ENCODE measurements around the gene IQGAP3. TPM values are rescaled to one million over a fixed set of nuclear protein-coding genes. Genes with fewer than 3 reads are reported as not detected.

IQGAP3 gene
- polyA plus RNA-seq, 3 donors from 2014 or later, result not detected

- H3K36me3 Mint-ChIP-seq, result no peaks in the 10 kb centered on the region
Measured at GRCh38 chr1:156523801-156524480, 48.4 kb downstream of the IQGAP3 start.

GRCh38 chr1:156522443-156522970 is 49.9 kb downstream of the IQGAP3 start:
- Mint-ChIP-seq H3K36me3 (no peaks in the 10 kb centered on the region), H3K27ac (no peak overlapping the region)

More at GRCh38 chr1:156523801-156524480, 48.4 kb downstream of the IQGAP3 start:
- Mint-ChIP-seq H3K27ac (peak overlapping the region; percentile 71 to 95 (median 88)), H3K4me1 (peaks cover 24 to 33% of the 10 kb centered on the region in 2 donors), H3K9me3 (no peaks in the 10 kb centered on the region), H3K4me3 (peak overlapping the region in 4 of 5 donors; percentile 64 to 73 (median 68)), H3K27me3 (ENCODE audit: low read depth in 3 of 3) (peaks cover 0 to 4% (median 3%) of the 10 kb centered on the region in 3 donors)
- no peak for DNase-seq

GRCh38 chr1:156517748-156518147 is 54.6 kb downstream of the IQGAP3 start:
- Mint-ChIP-seq H3K4me3 (no peak overlapping the region), H3K27ac (peak overlapping the region in 3 of 6 donors; percentile 20 to 63 (median 40)), H3K36me3 (peaks cover 0 to 3% (median 0%) of the 10 kb centered on the region in 3 donors), H3K9me3 (no peaks in the 10 kb centered on the region), H3K27me3 (ENCODE audit: low read depth in 3 of 3) (peaks cover 0 to 2% (median 1%) of the 10 kb centered on the region in 3 donors), H3K4me1 (no peaks in the 10 kb centered on the region)
- DNase-seq, result no peak

More at GRCh38 chr1:156522443-156522970, 49.9 kb downstream of the IQGAP3 start:
- Mint-ChIP-seq H3K27me3 (ENCODE audit: low read depth in 3 of 3) (peaks cover 0 to 4% (median 3%) of the 10 kb centered on the region in 3 donors), H3K4me3 (no peak overlapping the region), H3K9me3 (no peaks in the 10 kb centered on the region), H3K4me1 (peaks cover 24 to 27% of the 10 kb centered on the region in 2 donors)
- no peak for DNase-seq

- no peak overlapping the region for H3K4me3 Mint-ChIP-seq
- H3K9me3 Mint-ChIP-seq, result no peaks in the 10 kb centered on the region
- no peaks in the 10 kb centered on the region for H3K4me1 Mint-ChIP-seq
- H3K27me3 Mint-ChIP-seq (ENCODE audit: low read depth in 3 of 3), result peaks cover 0 to 2% (median 1%) of the 10 kb centered on the region in 3 donors
- DNase-seq, result no peak
- H3K27ac Mint-ChIP-seq, result peak overlapping the region in 1 of 6 donors; percentile 23
- peaks cover 0 to 3% (median 0%) of the 10 kb centered on the region in 3 donors for H3K36me3 Mint-ChIP-seq
Measured at GRCh38 chr1:156516821-156517220, 55.5 kb downstream of the IQGAP3 start.

- no peaks in the 10 kb centered on the region for H3K4me1 Mint-ChIP-seq
- no peak overlapping the region for H3K27ac Mint-ChIP-seq
- DNase-seq, result no peak
- H3K9me3 Mint-ChIP-seq, result no peaks in the 10 kb centered on the region
- no peak overlapping the region for H3K4me3 Mint-ChIP-seq
- H3K36me3 Mint-ChIP-seq, result peaks cover 0 to 3% (median 0%) of the 10 kb centered on the region in 3 donors
- H3K27me3 Mint-ChIP-seq (ENCODE audit: low read depth in 3 of 3), result peaks cover 0 to 2% (median 1%) of the 10 kb centered on the region in 3 donors
Measured at GRCh38 chr1:156515956-156516355, 56.4 kb downstream of the IQGAP3 start.

- no peak overlapping the region for H3K4me3 Mint-ChIP-seq
- H3K36me3 Mint-ChIP-seq, result peaks cover 0 to 3% (median 0%) of the 10 kb centered on the region in 3 donors
Measured at GRCh38 chr1:156513185-156513584, 59.2 kb downstream of the IQGAP3 start.

GRCh38 chr1:156511644-156512043 is 60.7 kb downstream of the IQGAP3 start:
- peaks cover 1 to 11% (median 2%) of the 10 kb centered on the region in 3 donors for H3K27me3 Mint-ChIP-seq (ENCODE audit: low read depth in 3 of 3)
- H3K27ac Mint-ChIP-seq, result peak overlapping the region in 1 of 6 donors; percentile 40
- no peaks in the 10 kb centered on the region for H3K9me3 Mint-ChIP-seq
- DNase-seq, result no peak
- peaks cover 21 to 23% of the 10 kb centered on the region in 2 donors for H3K4me1 Mint-ChIP-seq
- H3K36me3 Mint-ChIP-seq, result peaks cover 0 to under 1% (median 0%) of the 10 kb centered on the region in 3 donors
- H3K4me3 Mint-ChIP-seq, result no peak overlapping the region

More at GRCh38 chr1:156513185-156513584, 59.2 kb downstream of the IQGAP3 start:
- Mint-ChIP-seq H3K27me3 (ENCODE audit: low read depth in 3 of 3) (peaks cover 1 to 11% (median 2%) of the 10 kb centered on the region in 3 donors), H3K27ac (no peak overlapping the region), H3K4me1 (peaks cover 13 to 14% of the 10 kb centered on the region in 2 donors), H3K9me3 (no peaks in the 10 kb centered on the region)
- DNase-seq, result no peak

GRCh38 chr1:156510709-156511108 is 61.7 kb downstream of the IQGAP3 start:
- no peaks in the 10 kb centered on the region for H3K36me3 Mint-ChIP-seq
- peaks cover 0 to 11% (median 9%) of the 10 kb centered on the region in 3 donors for H3K27me3 Mint-ChIP-seq (ENCODE audit: low read depth in 3 of 3)
- H3K4me3 Mint-ChIP-seq, result no peak overlapping the region
- DNase-seq, result no peak
- H3K27ac Mint-ChIP-seq, result peak overlapping the region in 5 of 6 donors; percentile 64 to 100 (median 81)
- H3K4me1 Mint-ChIP-seq, result peaks cover 30 to 33% of the 10 kb centered on the region in 2 donors
- H3K9me3 Mint-ChIP-seq, result no peaks in the 10 kb centered on the region

- H3K4me1 Mint-ChIP-seq, result peaks cover 40 to 44% of the 10 kb centered on the region in 2 donors
- DNase-seq, result no peak
- H3K27ac Mint-ChIP-seq, result peak overlapping the region in 5 of 6 donors; percentile 94 to 100 (median 95)
- no peaks in the 10 kb centered on the region for H3K36me3 Mint-ChIP-seq
- peaks cover 10 to 21% (median 21%) of the 10 kb centered on the region in 3 donors for H3K27me3 Mint-ChIP-seq (ENCODE audit: low read depth in 3 of 3)
- no peak overlapping the region for H3K4me3 Mint-ChIP-seq
- H3K9me3 Mint-ChIP-seq, result no peaks in the 10 kb centered on the region
Measured at GRCh38 chr1:156509424-156510034, 62.8 kb downstream of the IQGAP3 start.

GRCh38 chr1:156508955-156509234 is 63.5 kb downstream of the IQGAP3 start:
- H3K4me3 Mint-ChIP-seq, result peak overlapping the region in 3 of 5 donors; percentile 63 to 67 (median 64)

GRCh38 chr1:156508205-156508954 is 64.0 kb downstream of the IQGAP3 start:
- peaks cover 12 to 25% (median 24%) of the 10 kb centered on the region in 3 donors for H3K27me3 Mint-ChIP-seq (ENCODE audit: low read depth in 3 of 3)
- peaks cover 52 to 55% of the 10 kb centered on the region in 2 donors for H3K4me1 Mint-ChIP-seq
- no peaks in the 10 kb centered on the region for H3K9me3 Mint-ChIP-seq
- H3K4me3 Mint-ChIP-seq, result peak overlapping the region; percentile 45 to 69 (median 64)
- no peaks in the 10 kb centered on the region for H3K36me3 Mint-ChIP-seq
- peak in 1 of 3 donors; percentile 48 for DNase-seq
- H3K27ac Mint-ChIP-seq, result peak overlapping the region; percentile 81 to 100 (median 95)

More at GRCh38 chr1:156508955-156509234, 63.5 kb downstream of the IQGAP3 start:
- Mint-ChIP-seq H3K9me3 (no peaks in the 10 kb centered on the region), H3K36me3 (no peaks in the 10 kb centered on the region), H3K27ac (peak overlapping the region; percentile 81 to 100 (median 95)), H3K4me1 (peaks cover 47 to 50% of the 10 kb centered on the region in 2 donors), H3K27me3 (ENCODE audit: low read depth in 3 of 3) (peaks cover 12 to 24% (median 23%) of the 10 kb centered on the region in 3 donors)
- no peak for DNase-seq

- H3K27ac Mint-ChIP-seq, result peak overlapping the region; percentile 98 to 100 (median 99)
- H3K9me3 Mint-ChIP-seq, result no peaks in the 10 kb centered on the region
- no peaks in the 10 kb centered on the region for H3K36me3 Mint-ChIP-seq
- peaks cover 71 to 74% of the 10 kb centered on the region in 2 donors for H3K4me1 Mint-ChIP-seq
- peaks cover 12 to 30% (median 22%) of the 10 kb centered on the region in 3 donors for H3K27me3 Mint-ChIP-seq (ENCODE audit: low read depth in 3 of 3)
- no peak for DNase-seq
- H3K4me3 Mint-ChIP-seq, result peak overlapping the region in 2 of 5 donors; percentile 29 to 80
Measured at GRCh38 chr1:156506450-156506849, 65.9 kb downstream of the IQGAP3 start.

GRCh38 chr1:156505679-156506298 is 66.6 kb downstream of the IQGAP3 start:
- Mint-ChIP-seq H3K27ac (peak overlapping the region; percentile 98 to 100 (median 99)), H3K4me3 (peak overlapping the region; percentile 71 to 88 (median 81)), H3K27me3 (ENCODE audit: low read depth in 3 of 3) (peaks cover 12 to 30% (median 26%) of the 10 kb centered on the region in 3 donors), H3K4me1 (peaks cover 73 to 78% of the 10 kb centered on the region in 2 donors), H3K36me3 (no peaks in the 10 kb centered on the region), H3K9me3 (no peaks in the 10 kb centered on the region)
- no peak for DNase-seq
